Right kidney (tissue), 9 donors: ENCODE measurements around the gene DHX15.
A peak's percentile ranks its signal among the peaks of the same experiment; 100 is the strongest.

ENCODE experiments used
- DNase-seq: peaks from one replicate; pipeline ENCODE4 v3.0.0-alpha.2; 2016
- long read RNA-seq, 8 donors: transcript quantifications; one replicate each; lab custom pipeline, GENCODE V29; 2026

DHX15 gene
- long read RNA-seq, donor 1, transcript DHX15-201 (14 exons, 2,994 nt) = major isoform, 32 of 125 reads
- long read RNA-seq, donor 1, transcript DHX15-208 (3 exons, 2,071 nt) = minor isoform, 9 of 125 reads
- long read RNA-seq, donor 1, transcript DHX15-209 (2 exons, 1,848 nt) = minor isoform, 11 of 125 reads
- long read RNA-seq, donor 1, transcript DHX15-204 (4 exons, 3,028 nt) = minor isoform, 6 of 125 reads
- long read RNA-seq, donor 1, partial matches to known transcripts = 62 of 125 reads
- long read RNA-seq, donor 1, other reads (novel, unspliced or antisense) = 5 of 125 reads
- long read RNA-seq, donor 2, transcript DHX15-201 (14 exons, 2,994 nt) = major isoform, 14 of 41 reads
- long read RNA-seq, donor 2, partial matches to known transcripts = 20 of 41 reads
- long read RNA-seq, donor 2, other reads (novel, unspliced or antisense) = 0 of 41 reads
- long read RNA-seq, donor 3, transcript DHX15-209 (2 exons, 1,848 nt) = minor isoform, 6 of 43 reads
- long read RNA-seq, donor 3, transcript DHX15-201 (14 exons, 2,994 nt) = major isoform, 7 of 43 reads
- long read RNA-seq, donor 3, partial matches to known transcripts = 24 of 43 reads
- long read RNA-seq, donor 3, other reads (novel, unspliced or antisense) = 0 of 43 reads
- long read RNA-seq, donor 4, transcript DHX15-201 (14 exons, 2,994 nt) = major isoform, 20 of 103 reads
- long read RNA-seq, donor 4, transcript DHX15-208 (3 exons, 2,071 nt) = minor isoform, 9 of 103 reads
- long read RNA-seq, donor 4, transcript DHX15-204 (4 exons, 3,028 nt) = minor isoform, 5 of 103 reads
- long read RNA-seq, donor 4, transcript DHX15-209 (2 exons, 1,848 nt) = minor isoform, 10 of 103 reads
- long read RNA-seq, donor 4, partial matches to known transcripts = 59 of 103 reads
- long read RNA-seq, donor 4, other reads (novel, unspliced or antisense) = 0 of 103 reads
- long read RNA-seq, donor 5, transcript DHX15-201 (14 exons, 2,994 nt) = major isoform, 19 of 79 reads
- long read RNA-seq, donor 5, transcript DHX15-204 (4 exons, 3,028 nt) = minor isoform, 8 of 79 reads
- long read RNA-seq, donor 5, transcript DHX15-209 (2 exons, 1,848 nt) = minor isoform, 7 of 79 reads
- long read RNA-seq, donor 5, partial matches to known transcripts = 44 of 79 reads
- long read RNA-seq, donor 5, other reads (novel, unspliced or antisense) = 0 of 79 reads
- long read RNA-seq, donor 6, transcript DHX15-209 (2 exons, 1,848 nt) = minor isoform, 5 of 74 reads
- long read RNA-seq, donor 6, transcript DHX15-201 (14 exons, 2,994 nt) = major isoform, 23 of 74 reads
- long read RNA-seq, donor 6, transcript DHX15-204 (4 exons, 3,028 nt) = minor isoform, 6 of 74 reads
- long read RNA-seq, donor 6, transcript DHX15-208 (3 exons, 2,071 nt) = minor isoform, 5 of 74 reads
- long read RNA-seq, donor 6, partial matches to known transcripts = 35 of 74 reads
- long read RNA-seq, donor 6, other reads (novel, unspliced or antisense) = 0 of 74 reads
- long read RNA-seq, donor 7, transcript DHX15-204 (4 exons, 3,028 nt) = minor isoform, 10 of 120 reads
- long read RNA-seq, donor 7, transcript DHX15-201 (14 exons, 2,994 nt) = major isoform, 35 of 120 reads
- long read RNA-seq, donor 7, transcript DHX15-209 (2 exons, 1,848 nt) = minor isoform, 9 of 120 reads
- long read RNA-seq, donor 7, partial matches to known transcripts = 62 of 120 reads
- long read RNA-seq, donor 7, other reads (novel, unspliced or antisense) = 0 of 120 reads
- long read RNA-seq, donor 8, transcript DHX15-209 (2 exons, 1,848 nt) = minor isoform, 8 of 71 reads
- long read RNA-seq, donor 8, transcript DHX15-201 (14 exons, 2,994 nt) = major isoform, 20 of 71 reads
- long read RNA-seq, donor 8, transcript DHX15-204 (4 exons, 3,028 nt) = minor isoform, 9 of 71 reads
- long read RNA-seq, donor 8, transcript DHX15-208 (3 exons, 2,071 nt) = minor isoform, 7 of 71 reads
- long read RNA-seq, donor 8, partial matches to known transcripts = 26 of 71 reads
- long read RNA-seq, donor 8, other reads (novel, unspliced or antisense) = 0 of 71 reads

- DNase-seq = peak; percentile 95
Observed at GRCh38 chr4:24584211-24584850, at the start of gene DHX15. DHX15 (minus strand) TSS chr4:24584554; CDS start chr4:24584393, 161 bp downstream.

- no peak for DNase-seq
Observed at GRCh38 chr4:24632011-24632410, 47.7 kb upstream of the DHX15 start.

- DNase-seq = no peak
Observed at GRCh38 chr4:24630937-24631336, 46.6 kb upstream of the DHX15 start.

- DNase-seq = no peak
Observed at GRCh38 chr4:24625091-24625490, 40.7 kb upstream of the DHX15 start.

GRCh38 chr4:24624381-24624780 is 40.0 kb upstream of the DHX15 start:
- no peak for DNase-seq

GRCh38 chr4:24622146-24622834 is 37.9 kb upstream of the DHX15 start:
- no peak for DNase-seq

- no peak for DNase-seq
Observed at GRCh38 chr4:24615977-24616376, 31.6 kb upstream of the DHX15 start.

- no peak for DNase-seq
Observed at GRCh38 chr4:24614881-24615280, 30.5 kb upstream of the DHX15 start.

- no peak for DNase-seq
Observed at GRCh38 chr4:24613502-24613901, 29.1 kb upstream of the DHX15 start.

- no peak for DNase-seq
Observed at GRCh38 chr4:24611575-24611974, 27.2 kb upstream of the DHX15 start.

GRCh38 chr4:24607334-24607733 is 23.0 kb upstream of the DHX15 start:
- no peak for DNase-seq

- DNase-seq = no peak
Observed at GRCh38 chr4:24605216-24605615, 20.9 kb upstream of the DHX15 start.

- DNase-seq = no peak
Observed at GRCh38 chr4:24604558-24605214, 20.3 kb upstream of the DHX15 start.

GRCh38 chr4:24603343-24603742 is 19.0 kb upstream of the DHX15 start:
- DNase-seq = no peak

GRCh38 chr4:24601121-24601520 is 16.8 kb upstream of the DHX15 start:
- DNase-seq = no peak

GRCh38 chr4:24599275-24599674 is 14.9 kb upstream of the DHX15 start:
- DNase-seq = no peak

- DNase-seq = peak; percentile 36
Observed at GRCh38 chr4:24598025-24598424, 13.7 kb upstream of the DHX15 start.

- DNase-seq = no peak
Observed at GRCh38 chr4:24595659-24596058, 11.3 kb upstream of the DHX15 start.

GRCh38 chr4:24594887-24595286 is 10.5 kb upstream of the DHX15 start:
- no peak for DNase-seq
